Endothelial cell of umbilical vein (primary cell): ENCODE measurements around the gene GPR173. TPM values are rescaled to one million over a fixed set of nuclear protein-coding genes. Genes with fewer than 3 reads are reported as not detected.

Experiments used
- BruUV-seq: library from RNA; stranded (reverse); fragments of 400-500 nt; replicated peaks from 2 replicates; lab custom pipeline; 2021; lab: Mats Ljungman, UMichigan
- CTCF ChIA-PET: fragments of 300-600, 350-600 bp; sonication (Branson Sonifier 250); formaldehyde crosslinking; loops from one replicate; lab custom pipeline; 2021; ENCODE audit warnings: antibody characterized with exemption, inconsistent platforms; lab: Charles Lee
- POLR2A ChIA-PET: fragments of 300-600, 350-600 bp; sonication (Branson Sonifier 250); formaldehyde crosslinking; loops from one replicate; lab custom pipeline; 2021; ENCODE audit warnings: antibody characterized with exemption, inconsistent platforms; lab: Charles Lee
- DNase-seq: peaks from one replicate; pipeline ENCODE4 v3.0.0-alpha.2; 2011; ENCODE audit warnings: low read depth, low spot score
- FAIRE-seq: peaks from 2 replicates; lab custom pipeline; 2011; peaks lifted over from hg19 to GRCh38; lab: Jason Lieb, UNC
- H2AFZ ChIP-seq: 2 replicates; pipeline ENCODE4 v1.6.0; 2012; ENCODE audit warnings: low read depth, low read length, control low read depth, inconsistent platforms
- H3K27ac ChIP-seq: 2 replicates; pipeline ENCODE4 v1.5.1; 2011; ENCODE audit warnings: low read depth, mild to moderate bottlenecking, control low read depth, low read length, moderate library complexity; ENCODE audit not compliant: insufficient read depth
- H3K27me3 ChIP-seq, 2 experiments: 2 replicates each; pipeline versions ENCODE4 v1.6.0 to v1.6.1; 2011; ENCODE audit warnings: low read length in 2 of 2, mixed read lengths in 1 of 2; ENCODE audit not compliant: control insufficient read depth in 2 of 2, insufficient read depth in 2 of 2
- H3K36me3 ChIP-seq, 2 experiments: 2 replicates in 1 of 2; 3 replicates in 1 of 2; pipeline ENCODE4 v1.5.1; 2011; ENCODE audit warnings: low read length in 2 of 2, mild to moderate bottlenecking in 1 of 2, moderate library complexity in 1 of 2; ENCODE audit not compliant: control insufficient read depth in 2 of 2, insufficient read depth in 2 of 2; ENCODE audit errors: extremely low read depth in 1 of 2
- H3K4me1 ChIP-seq: 3 replicates; pipeline ENCODE4 v1.5.1; 2011; ENCODE audit warnings: mild to moderate bottlenecking, low read length; ENCODE audit not compliant: control insufficient read depth, insufficient read depth; ENCODE audit errors: extremely low read depth
- H3K4me2 ChIP-seq: 2 replicates; pipeline ENCODE4 v1.6.1; 2011; ENCODE audit warnings: low read length, control low read depth, mixed read lengths; ENCODE audit not compliant: insufficient read depth
- H3K4me3 ChIP-seq, 3 experiments: fragments of 200-600 bp in 1 of 3; sonication (generic), shearing (Covaris generic) in 1 of 3; replicated peaks in 1 of 3; 2 replicates each; pipeline ENCODE4 v1.5.1; 2011 to 2016; ENCODE audit warnings: control low read depth in 3 of 3, low read length in 3 of 3, mild to moderate bottlenecking in 2 of 3, inconsistent platforms in 1 of 3, low read depth in 1 of 3, moderate library complexity in 1 of 3; ENCODE audit not compliant: insufficient read depth in 1 of 3
- H3K79me2 ChIP-seq: 2 replicates; pipeline ENCODE4 v1.6.0; 2012; ENCODE audit warnings: low read length, inconsistent platforms; ENCODE audit not compliant: control insufficient read depth, insufficient read depth
- H3K9ac ChIP-seq: replicated peaks from 2 replicates; pipeline ENCODE3; 2011; ENCODE audit warnings: low read length, control low read depth; ENCODE audit not compliant: insufficient read depth; ENCODE audit errors: extremely low read depth
- H3K9me1 ChIP-seq: replicated peaks from 3 replicates; pipeline ENCODE4 v1.6.0; 2011; ENCODE audit warnings: mild to moderate bottlenecking, low read length; ENCODE audit not compliant: control insufficient read depth, insufficient read depth; ENCODE audit errors: extremely low read depth
- H3K9me3 ChIP-seq: replicated peaks from 2 replicates; pipeline ENCODE4 v1.5.1; 2012; ENCODE audit warnings: low read length, inconsistent platforms; ENCODE audit not compliant: control insufficient read depth, insufficient read depth
- H4K20me1 ChIP-seq: replicated peaks from 2 replicates; pipeline ENCODE3; 2011; ENCODE audit warnings: mild to moderate bottlenecking, low read length; ENCODE audit not compliant: control insufficient read depth, insufficient read depth; ENCODE audit errors: extremely low read depth
- EZH2 ChIP-seq: IDR thresholded peaks from 2 replicates; pipeline ENCODE4 v1.6.1; 2012; ENCODE audit warnings: borderline replicate concordance, low read depth, mild to moderate bottlenecking, moderate library complexity, low read length, inconsistent platforms; ENCODE audit not compliant: severe bottlenecking
- FOS ChIP-seq: IDR thresholded peaks from 2 replicates; pipeline ENCODE4 v1.6.1; 2011; ENCODE audit warnings: mild to moderate bottlenecking, low read length, moderate library complexity, borderline replicate concordance; ENCODE audit not compliant: insufficient read depth
- GATA2 ChIP-seq: IDR thresholded peaks from 2 replicates; pipeline ENCODE4 v1.7.0; 2011; ENCODE audit warnings: low read depth, mild to moderate bottlenecking, moderate library complexity, mixed read lengths, low read length; ENCODE audit not compliant: insufficient read length, insufficient read depth
- JUN ChIP-seq: IDR thresholded peaks from 2 replicates; pipeline ENCODE4 v1.6.1; 2011; ENCODE audit warnings: borderline replicate concordance, low read depth; ENCODE audit not compliant: insufficient read length, insufficient read depth
- MYC ChIP-seq: IDR thresholded peaks from one replicate; pipeline ENCODE4 v1.6.1; 2011; ENCODE audit warnings: mild to moderate bottlenecking, low read depth, low read length
- POLR2A ChIP-seq: IDR thresholded peaks from 2 replicates; pipeline ENCODE4 v1.6.1; 2012; ENCODE audit warnings: low read depth, mild to moderate bottlenecking, control low read depth, low read length
- POLR2AphosphoS5 ChIP-seq: IDR thresholded peaks from 2 replicates; pipeline ENCODE4 v1.6.1; 2012; ENCODE audit warnings: low read depth, mild to moderate bottlenecking, control low read depth, low read length, moderate library complexity; ENCODE audit not compliant: insufficient read depth
- dilution Hi-C: fragments of 300-500 bp; cut with MboI; formaldehyde crosslinking; loops from one replicate; pipeline ENCODE4 v1.15.0; 2019; ENCODE audit warnings: low sequenced_read_pairs; ENCODE audit not compliant: extremely low pct_ligation_motif_present
- intact Hi-C: fragments of 100-400 bp; cut with micrococcal nuclease; formaldehyde crosslinking; loops from one replicate; pipeline ENCODE4 v1.10.0; 2022
- polyA plus RNA-seq, 4 experiments: library from polyadenylated mRNA; depleted of rRNA in 3 of 4; stranded (reverse) in 3 of 4; unstranded in 1 of 4; fragments of >200 nt; gene quantifications; 2 replicates each; pipeline versions ENCODE4 v1.2.1 to v1.2.3, GENCODE V29; 2011 to 2012; ENCODE audit warnings: missing spikeins in 1 of 4
- total RNA-seq: library from RNA; stranded (reverse); gene quantifications from 2 replicates; pipeline ENCODE4 v1.2.3, GENCODE V29; 2021
- TF ChIP-seq, protein P1 (sequence below): IDR thresholded peaks from 2 replicates; pipeline ENCODE4 v1.6.1; 2011; ENCODE audit not compliant: insufficient read depth, insufficient read length
- TF ChIP-seq, protein P2 (sequence below), 2 donors: IDR thresholded peaks; 1 replicate in 1 of 2; 2 replicates in 1 of 2; pipeline ENCODE4 v1.5.1; 2011; ENCODE audit warnings: low read length in 2 of 2, mild to moderate bottlenecking in 2 of 2, moderate library complexity in 2 of 2, control low read depth in 1 of 2, inconsistent platforms in 1 of 2, low read depth in 1 of 2; ENCODE audit not compliant: insufficient read depth in 1 of 2; ENCODE audit errors: extremely low read depth in 1 of 2

GPR173 gene
- total and polyA plus RNA-seq, 2 donors (not counting 3 experiments of a cell fraction or from before 2014, with no cell fraction given): 9.2 to 11.3 TPM

DNA sequence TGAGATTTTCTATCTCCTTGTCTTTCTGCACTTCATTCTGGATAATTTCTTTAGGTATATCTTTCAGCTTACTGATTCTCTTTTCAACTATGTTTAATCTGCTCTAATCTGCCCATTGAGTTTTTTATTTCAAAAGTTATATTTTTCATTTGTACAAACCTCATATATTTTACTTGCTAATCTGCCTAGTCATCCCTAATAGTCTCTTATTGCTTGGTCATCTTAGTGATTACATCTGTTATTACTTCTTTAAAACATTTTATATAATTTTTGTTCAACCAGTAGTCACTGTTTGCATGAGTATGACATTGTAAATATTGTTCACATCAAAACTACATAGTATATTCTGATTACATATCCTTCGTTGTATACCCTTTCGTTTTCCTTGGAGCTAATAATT, 77.8 kb downstream of the GPR173 start:
- DNase-seq: no peak
- TF ChIP-seq EZH2: no peak
- TF ChIP-seq MYC: no peak
- TF ChIP-seq, protein P1, sequence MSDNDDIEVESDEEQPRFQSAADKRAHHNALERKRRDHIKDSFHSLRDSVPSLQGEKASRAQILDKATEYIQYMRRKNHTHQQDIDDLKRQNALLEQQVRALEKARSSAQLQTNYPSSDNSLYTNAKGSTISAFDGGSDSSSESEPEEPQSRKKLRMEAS: no peak
- no peak for TF ChIP-seq POLR2A
- no peak for TF ChIP-seq JUN
- TF ChIP-seq FOS: no peak
- TF ChIP-seq GATA2: no peak
- TF ChIP-seq POLR2AphosphoS5: no peak
- TF ChIP-seq, protein P2, sequence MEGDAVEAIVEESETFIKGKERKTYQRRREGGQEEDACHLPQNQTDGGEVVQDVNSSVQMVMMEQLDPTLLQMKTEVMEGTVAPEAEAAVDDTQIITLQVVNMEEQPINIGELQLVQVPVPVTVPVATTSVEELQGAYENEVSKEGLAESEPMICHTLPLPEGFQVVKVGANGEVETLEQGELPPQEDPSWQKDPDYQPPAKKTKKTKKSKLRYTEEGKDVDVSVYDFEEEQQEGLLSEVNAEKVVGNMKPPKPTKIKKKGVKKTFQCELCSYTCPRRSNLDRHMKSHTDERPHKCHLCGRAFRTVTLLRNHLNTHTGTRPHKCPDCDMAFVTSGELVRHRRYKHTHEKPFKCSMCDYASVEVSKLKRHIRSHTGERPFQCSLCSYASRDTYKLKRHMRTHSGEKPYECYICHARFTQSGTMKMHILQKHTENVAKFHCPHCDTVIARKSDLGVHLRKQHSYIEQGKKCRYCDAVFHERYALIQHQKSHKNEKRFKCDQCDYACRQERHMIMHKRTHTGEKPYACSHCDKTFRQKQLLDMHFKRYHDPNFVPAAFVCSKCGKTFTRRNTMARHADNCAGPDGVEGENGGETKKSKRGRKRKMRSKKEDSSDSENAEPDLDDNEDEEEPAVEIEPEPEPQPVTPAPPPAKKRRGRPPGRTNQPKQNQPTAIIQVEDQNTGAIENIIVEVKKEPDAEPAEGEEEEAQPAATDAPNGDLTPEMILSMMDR (IDR thresholded peaks at IDR 0.05; ENCODE audit: extremely low read depth in 1 of 2, insufficient read depth in 1 of 2, low read depth in 1 of 2, low read length in 2 of 2): no peak
- no peak for FAIRE-seq
- Histone ChIP-seq H3K36me3 (no peaks in the 10 kb centered on the region), H4K20me1 (no peaks in the 10 kb centered on the region), H3K9ac (no peak overlapping the region), H2AFZ (no peak overlapping the region), H3K27me3 (no peaks in the 10 kb centered on the region), H3K4me3 (no peak overlapping the region), H3K9me1 (no peaks in the 10 kb centered on the region), H3K4me1 (no peaks in the 10 kb centered on the region), H3K79me2 (no peaks in the 10 kb centered on the region), H3K27ac (no peak overlapping the region), H3K9me3 (no peaks in the 10 kb centered on the region), H3K4me2 (no peak overlapping the region)
- dilution Hi-C loops (no loop called here), intact Hi-C loops (no loop called here)
- BruUV-seq: no TSS peak
- CTCF ChIA-PET: no interaction called here
- POLR2A ChIA-PET: no interaction called here
